ENCODE measurements around the gene HNRNPLL. TPM values are rescaled to one million over a fixed set of nuclear protein-coding genes. Genes with fewer than 3 reads are reported as not detected.
A peak's percentile ranks its signal among the peaks of the same experiment; 100 is the strongest.
"Not testable (repeated sequence)": the region's sequence is repeated elsewhere in the genome, so short reads cannot be mapped to it uniquely, and the experiment has no call there.

HNRNPLL gene
- total RNA-seq, 1 donor from 2014 or later: 39.2 TPM

GRCh38 chr2:38546064-38546463 lies 56.7 kb downstream of the HNRNPLL start:
- Histone ChIP-seq H3K36me3 (ENCODE audit: control insufficient read depth, insufficient read depth, low read length) (no peaks in the 10 kb centered on the region), H3K4me3 (ENCODE audit: low read depth, low read length) (no peak overlapping the region), H3K27me3 (ENCODE audit: control insufficient read depth, insufficient read depth, low read length) (no peaks in the 10 kb centered on the region)
- TF ChIP-seq, protein P1, sequence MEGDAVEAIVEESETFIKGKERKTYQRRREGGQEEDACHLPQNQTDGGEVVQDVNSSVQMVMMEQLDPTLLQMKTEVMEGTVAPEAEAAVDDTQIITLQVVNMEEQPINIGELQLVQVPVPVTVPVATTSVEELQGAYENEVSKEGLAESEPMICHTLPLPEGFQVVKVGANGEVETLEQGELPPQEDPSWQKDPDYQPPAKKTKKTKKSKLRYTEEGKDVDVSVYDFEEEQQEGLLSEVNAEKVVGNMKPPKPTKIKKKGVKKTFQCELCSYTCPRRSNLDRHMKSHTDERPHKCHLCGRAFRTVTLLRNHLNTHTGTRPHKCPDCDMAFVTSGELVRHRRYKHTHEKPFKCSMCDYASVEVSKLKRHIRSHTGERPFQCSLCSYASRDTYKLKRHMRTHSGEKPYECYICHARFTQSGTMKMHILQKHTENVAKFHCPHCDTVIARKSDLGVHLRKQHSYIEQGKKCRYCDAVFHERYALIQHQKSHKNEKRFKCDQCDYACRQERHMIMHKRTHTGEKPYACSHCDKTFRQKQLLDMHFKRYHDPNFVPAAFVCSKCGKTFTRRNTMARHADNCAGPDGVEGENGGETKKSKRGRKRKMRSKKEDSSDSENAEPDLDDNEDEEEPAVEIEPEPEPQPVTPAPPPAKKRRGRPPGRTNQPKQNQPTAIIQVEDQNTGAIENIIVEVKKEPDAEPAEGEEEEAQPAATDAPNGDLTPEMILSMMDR (IDR thresholded peaks at IDR 0.05; ENCODE audit: insufficient read depth, low read length, poor library complexity, severe bottlenecking): no peak
- DNase-seq (ENCODE audit: low read depth): no peak

DNA sequence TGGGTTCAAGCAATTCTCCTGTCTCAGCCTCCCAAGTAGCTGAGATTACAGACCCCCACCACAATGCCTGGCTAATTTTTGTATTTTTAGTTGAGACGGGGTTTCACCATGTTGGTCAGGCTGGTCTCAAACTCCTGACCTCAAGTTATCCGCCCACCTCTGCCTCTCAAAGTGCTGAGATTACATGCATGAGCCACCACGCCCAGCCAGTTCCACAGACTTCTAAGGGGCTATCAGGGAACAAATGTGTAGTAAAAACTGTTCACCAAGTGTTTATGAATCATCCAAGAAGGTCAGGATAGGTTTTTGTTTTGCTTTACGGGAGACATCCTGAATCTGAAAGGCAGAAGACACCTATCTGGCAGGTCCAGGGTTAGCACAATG lies 60.5 kb downstream of the HNRNPLL start:
- not testable (repeated sequence) for H3K27me3 ChIP-seq (ENCODE audit: control insufficient read depth, insufficient read depth, low read length); H3K4me3 ChIP-seq (ENCODE audit: low read depth, low read length); H3K36me3 ChIP-seq (ENCODE audit: control insufficient read depth, insufficient read depth, low read length)
- peak; percentile 5 for DNase-seq (ENCODE audit: low read depth)

GRCh38 chr2:38540580-38541286 lies 62.0 kb downstream of the HNRNPLL start:
- Histone ChIP-seq H3K27me3 (ENCODE audit: control insufficient read depth, insufficient read depth, low read length) (no peaks in the 10 kb centered on the region), H3K4me3 (ENCODE audit: low read depth, low read length) (no peak overlapping the region), H3K36me3 (ENCODE audit: control insufficient read depth, insufficient read depth, low read length) (no peaks in the 10 kb centered on the region)
- TF ChIP-seq, protein P1 (IDR thresholded peaks at IDR 0.05; ENCODE audit: insufficient read depth, low read length, poor library complexity, severe bottlenecking): no peak
- no peak for DNase-seq (ENCODE audit: low read depth)

DNA sequence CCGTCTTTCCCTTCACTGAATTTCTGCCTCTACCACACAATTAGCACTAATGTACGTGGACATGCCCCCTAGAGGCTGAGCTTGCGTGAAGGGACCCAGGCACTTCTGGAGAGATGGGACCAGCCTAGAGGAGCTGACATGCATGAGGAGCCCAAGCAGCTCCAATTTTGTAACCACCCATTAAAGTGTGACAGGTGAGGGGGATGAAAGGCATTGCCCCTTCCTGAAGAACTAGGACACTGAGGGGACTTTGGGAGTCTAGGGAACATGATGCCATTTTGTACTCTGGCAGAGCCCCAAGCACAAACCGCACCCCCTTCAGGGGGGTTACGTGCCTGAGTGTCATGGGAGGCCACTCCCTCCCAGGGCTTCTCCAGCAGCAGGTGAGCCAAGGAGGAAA lies 63.6 kb downstream of the HNRNPLL start:
- TF ChIP-seq, protein P1 (IDR thresholded peaks at IDR 0.05; ENCODE audit: insufficient read depth, low read length, poor library complexity, severe bottlenecking): no peak
- Histone ChIP-seq H3K36me3 (ENCODE audit: control insufficient read depth, insufficient read depth, low read length) (no peaks in the 10 kb centered on the region), H3K4me3 (ENCODE audit: low read depth, low read length) (no peak overlapping the region), H3K27me3 (ENCODE audit: control insufficient read depth, insufficient read depth, low read length) (no peaks in the 10 kb centered on the region)
- DNase-seq (ENCODE audit: low read depth): no peak

DNA sequence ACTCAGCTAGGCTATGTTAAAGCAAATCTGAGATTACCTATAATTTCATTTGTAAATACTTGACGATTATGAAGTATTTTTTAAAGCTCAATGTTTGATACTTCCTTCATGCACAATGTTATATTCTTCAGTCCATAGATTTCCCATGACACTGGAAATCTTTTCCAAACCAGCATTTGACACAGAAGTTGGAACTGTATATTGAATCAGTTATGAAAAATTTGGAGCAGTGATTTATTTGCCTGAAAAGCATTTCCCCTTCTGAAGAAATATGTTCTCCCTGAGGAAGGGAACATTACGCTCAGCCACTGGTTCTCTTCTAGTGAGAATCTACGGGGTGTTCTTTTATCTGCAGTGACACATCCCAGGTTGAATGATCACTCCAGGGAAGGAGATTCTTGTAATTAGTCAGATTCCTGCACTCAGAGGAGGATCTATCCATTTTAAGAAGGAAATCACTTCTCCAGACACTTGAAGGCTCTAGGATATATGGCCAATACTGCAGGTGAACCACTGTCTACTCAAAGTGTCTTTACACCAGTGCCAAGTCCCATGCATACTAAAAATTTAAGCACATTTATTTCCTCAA lies 64.7 kb downstream of the HNRNPLL start:
- Histone ChIP-seq H3K27me3 (ENCODE audit: control insufficient read depth, insufficient read depth, low read length) (no peaks in the 10 kb centered on the region), H3K36me3 (ENCODE audit: control insufficient read depth, insufficient read depth, low read length) (no peaks in the 10 kb centered on the region), H3K4me3 (ENCODE audit: low read depth, low read length) (no peak overlapping the region)
- no peak for DNase-seq (ENCODE audit: low read depth)
- TF ChIP-seq, protein P1 (IDR thresholded peaks at IDR 0.05; ENCODE audit: insufficient read depth, low read length, poor library complexity, severe bottlenecking): no peak

DNA sequence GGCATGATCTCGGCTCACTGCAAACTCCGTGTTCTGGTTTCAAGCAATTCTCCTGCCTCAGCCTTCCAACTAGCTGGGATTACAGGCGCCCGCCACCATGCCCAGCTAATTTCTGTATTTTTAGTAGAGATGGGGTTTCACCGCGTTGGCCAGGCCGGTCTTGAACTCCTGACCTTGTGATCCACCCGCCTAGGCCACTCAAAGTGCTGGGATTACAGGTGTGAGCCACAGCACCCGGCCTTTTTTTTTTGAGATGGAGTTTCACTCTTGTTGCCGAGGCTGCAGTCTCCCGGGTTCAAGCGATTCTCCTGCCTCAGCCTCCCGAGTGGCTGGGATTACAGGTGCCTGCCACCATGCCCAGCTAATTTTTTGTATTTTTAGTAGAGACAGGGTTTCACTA lies 65.4 kb downstream of the HNRNPLL start:
- not testable (repeated sequence) for H3K36me3 ChIP-seq (ENCODE audit: control insufficient read depth, insufficient read depth, low read length); DNase-seq (ENCODE audit: low read depth); H3K4me3 ChIP-seq (ENCODE audit: low read depth, low read length); H3K27me3 ChIP-seq (ENCODE audit: control insufficient read depth, insufficient read depth, low read length)

Data from kidney epithelial cell (primary cell).